GM18870 (cell line): ENCODE data around the gene CALHM3.

ENCODE experiments used
- ATAC-seq: cut with Tn5 transposase; IDR thresholded peaks from one replicate; pipeline ENCODE4 v1.9.1; 2021; ENCODE audit warnings: moderate library complexity; ENCODE audit not compliant: unreplicated experiment

CALHM3 gene

GRCh38 chr10:103475437-103475836 lies 3.6 kb downstream of the CALHM3 start:
- no peak for ATAC-seq

DNA sequence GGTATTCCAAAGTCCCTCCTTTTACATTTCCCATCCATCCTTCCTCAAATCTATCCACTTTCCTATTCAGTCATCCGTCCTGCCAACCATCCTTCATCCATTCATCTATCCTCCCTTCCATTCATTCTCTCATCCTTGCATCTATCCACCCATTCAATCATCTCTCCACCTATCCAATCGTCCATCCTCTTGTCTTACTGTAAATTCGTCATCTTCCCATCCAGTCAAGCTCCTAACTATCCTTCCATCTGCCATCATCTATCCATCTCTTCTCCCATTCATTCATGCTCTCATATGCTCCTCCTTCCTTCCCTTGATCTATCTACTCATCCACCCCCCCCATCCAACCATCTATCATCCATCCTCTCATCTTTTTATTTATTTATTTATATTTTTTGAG lies 5.0 kb downstream of the CALHM3 start:
- no peak for ATAC-seq

- no peak for ATAC-seq
Observed at GRCh38 chr10:103473261-103473671, 5.8 kb downstream of the CALHM3 start.

DNA sequence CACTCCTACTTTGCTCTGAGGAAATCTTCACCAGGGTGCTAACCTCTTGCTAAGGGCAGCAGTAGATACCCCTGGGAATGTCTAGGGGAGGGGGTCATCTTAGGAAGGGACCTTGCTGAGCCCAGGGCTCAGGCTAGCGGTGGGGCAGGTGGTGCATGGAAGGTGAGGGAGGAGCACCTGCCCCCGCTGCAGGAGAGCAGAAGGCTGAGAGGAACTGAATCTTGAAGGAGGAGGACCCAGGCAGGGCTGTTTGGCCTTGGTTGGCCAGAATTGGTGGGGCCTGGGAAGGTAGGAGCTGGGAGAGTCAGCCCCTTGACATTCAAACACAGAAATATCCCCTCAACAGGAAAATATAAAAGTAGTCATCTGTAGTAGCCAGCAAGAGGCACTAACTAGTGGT lies 7.0 kb downstream of the CALHM3 start:
- ATAC-seq, result no peak

DNA sequence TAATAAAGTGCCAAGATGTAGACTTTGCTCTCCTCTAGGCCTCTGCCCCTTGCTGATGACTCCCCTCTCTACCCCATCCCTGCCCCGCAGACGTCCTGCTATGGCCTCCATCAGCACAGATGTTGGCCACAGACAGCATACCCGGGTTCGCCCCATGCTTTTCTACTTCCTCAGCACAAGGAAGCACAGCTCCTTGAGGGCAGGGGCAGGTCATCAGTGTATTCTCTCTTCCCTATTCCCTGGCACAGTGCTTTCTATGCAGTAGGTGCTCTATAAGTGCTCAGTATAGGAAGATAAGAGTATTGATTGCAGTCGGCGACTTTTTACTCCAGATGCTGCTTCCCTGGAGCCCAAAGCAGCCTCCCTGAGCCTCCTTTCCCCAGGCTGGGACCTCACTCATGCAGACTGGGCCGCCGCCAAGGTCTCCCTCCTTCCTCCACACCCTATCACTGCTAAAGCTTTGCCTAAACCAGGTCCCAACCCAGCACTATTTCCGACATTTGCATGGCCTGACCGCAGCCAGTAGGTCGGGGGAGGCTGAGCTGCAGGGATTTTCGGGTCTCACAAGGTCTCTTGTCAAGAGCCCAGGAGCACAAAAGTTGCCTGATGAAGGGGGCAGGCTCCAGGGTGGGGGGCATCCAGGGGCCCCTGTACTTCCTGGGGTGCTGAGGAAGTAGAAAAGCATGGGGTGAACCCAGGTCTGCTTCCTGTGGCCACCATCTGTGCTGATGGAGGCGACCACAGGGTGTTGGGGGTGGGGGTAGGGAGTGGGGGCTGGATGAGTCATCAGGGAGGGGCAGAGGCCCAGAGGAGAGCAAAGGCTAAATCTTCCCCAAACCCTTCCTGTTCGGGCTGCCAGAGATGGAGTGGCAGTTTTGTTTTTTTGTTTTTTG lies 8.0 kb downstream of the CALHM3 start:
- ATAC-seq, result peak; percentile 77

DNA sequence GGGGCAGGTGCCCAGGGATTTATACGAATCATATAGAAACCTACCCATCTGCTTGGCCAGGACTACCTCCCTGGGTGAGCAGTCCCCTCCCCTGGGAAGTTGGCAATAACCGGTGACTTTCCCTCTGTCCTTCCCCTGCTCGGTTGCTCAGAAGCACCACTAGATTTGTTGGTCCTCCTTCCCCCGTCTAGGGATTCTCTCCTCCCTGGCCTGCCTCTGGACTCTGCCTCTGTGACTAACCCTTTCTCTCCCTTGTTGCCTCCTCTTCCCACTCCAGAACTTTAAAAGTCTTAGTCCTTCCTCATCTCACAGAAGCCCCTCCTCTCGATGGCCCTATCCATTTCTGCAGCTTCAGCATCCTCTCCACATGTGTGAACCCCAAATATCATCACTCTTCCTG lies 9.8 kb downstream of the CALHM3 start:
- ATAC-seq, result no peak

- ATAC-seq, result no peak
Observed at GRCh38 chr10:103467406-103467805, 11.6 kb downstream of the CALHM3 start.

DNA sequence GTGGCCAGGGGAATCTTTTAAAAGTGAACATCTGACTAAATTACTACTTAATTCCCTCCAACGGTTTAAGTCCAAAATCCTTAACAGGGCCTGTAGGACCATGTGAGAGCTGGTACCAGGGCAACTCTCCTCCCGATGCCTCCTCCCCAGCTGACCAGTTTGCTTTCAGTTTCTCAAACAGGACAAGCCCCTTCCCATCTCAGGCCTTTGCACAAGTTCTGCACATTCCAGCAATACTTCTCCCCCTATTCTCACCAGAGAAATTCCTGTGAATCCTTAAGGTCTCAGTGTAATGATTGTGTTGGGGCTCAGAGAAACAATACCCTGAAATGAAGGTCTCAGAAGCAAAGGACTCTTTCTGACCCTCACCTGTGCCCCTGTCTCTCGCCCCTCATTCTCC lies 12.3 kb downstream of the CALHM3 start:
- ATAC-seq, result no peak

DNA sequence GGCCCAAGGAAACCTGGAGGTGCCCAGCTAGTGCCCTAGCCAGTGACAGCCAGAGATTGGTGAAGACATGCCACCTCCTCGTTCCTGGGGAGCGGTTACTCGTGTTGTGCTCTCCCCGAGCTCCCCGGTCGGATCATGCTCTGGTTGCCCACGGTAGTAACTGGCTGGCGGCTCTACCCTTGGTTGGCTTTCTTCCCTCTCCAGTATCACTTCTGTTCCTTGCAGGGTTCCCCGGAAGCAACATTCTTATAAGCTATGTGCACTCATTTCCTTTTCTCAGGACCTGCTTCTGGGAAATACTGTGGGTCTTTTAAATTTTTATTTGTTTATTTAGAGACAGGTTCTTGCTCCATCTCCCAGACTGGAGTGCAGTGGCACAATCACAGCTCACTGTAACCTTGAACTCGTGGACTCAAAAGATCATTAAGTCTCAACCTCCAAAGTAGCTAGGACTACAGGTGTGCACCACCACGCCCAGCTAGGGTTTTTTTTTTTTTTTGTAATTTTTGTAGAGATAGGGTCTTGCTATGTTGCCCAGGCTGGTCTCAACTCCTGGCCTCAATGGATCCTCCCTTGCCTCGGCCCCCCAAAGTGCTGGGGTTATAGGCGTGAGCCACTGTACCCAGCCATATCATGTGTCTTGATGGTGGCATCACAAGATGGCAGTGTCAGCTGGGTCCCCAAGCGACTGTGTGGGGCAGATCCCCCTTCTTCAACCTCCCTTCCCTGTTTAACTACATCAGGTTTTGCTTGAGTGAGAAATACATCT lies 13.4 kb downstream of the CALHM3 start:
- no peak for ATAC-seq

- no peak for ATAC-seq
Observed at GRCh38 chr10:103463499-103463898, 15.5 kb downstream of the CALHM3 start.

DNA sequence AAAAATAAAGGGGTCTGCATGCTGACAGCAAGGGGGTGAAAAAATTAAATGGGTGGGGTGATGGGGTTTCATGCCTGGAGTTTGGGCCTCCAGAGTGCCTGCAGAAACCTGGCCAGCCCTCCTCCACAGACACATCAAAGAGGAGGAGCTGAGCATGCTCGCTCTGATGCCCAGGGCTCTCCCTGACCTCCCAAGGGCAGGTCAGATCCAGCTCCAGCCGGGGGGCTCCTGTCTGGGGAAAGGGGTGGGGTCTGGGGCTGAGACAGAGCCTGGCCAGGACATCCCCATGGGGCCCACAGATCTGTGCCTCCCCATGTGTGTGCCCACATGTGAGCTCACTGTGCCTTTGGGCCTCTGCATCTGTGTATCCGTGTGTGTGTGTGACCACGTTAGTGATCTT lies 19.4 kb downstream of the CALHM3 start:
- ATAC-seq, result no peak

DNA sequence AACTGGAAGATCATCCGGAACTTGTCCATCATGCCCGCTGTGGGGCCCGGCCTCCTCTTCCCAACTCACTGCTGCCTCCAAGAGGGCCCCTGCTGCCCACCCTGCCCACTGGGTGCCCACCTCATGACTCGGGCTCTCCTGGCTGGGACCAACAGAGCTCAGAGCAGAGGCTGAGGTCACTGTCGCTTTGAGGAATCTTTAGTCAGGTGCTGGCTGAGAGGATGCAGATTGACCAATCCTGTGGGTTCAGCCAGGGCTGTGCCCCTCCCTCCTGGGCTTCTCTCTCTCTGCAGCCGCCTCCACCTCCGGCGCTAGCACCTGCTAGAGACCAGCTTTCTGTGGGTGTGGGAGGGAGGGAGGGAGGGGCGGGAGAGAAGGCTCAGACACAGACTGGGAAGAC lies 20.3 kb downstream of the CALHM3 start, which contains the start of gene CALHM1:
CALHM1 (minus strand) TSS at position 181 of the 400 bp plus-strand sequence; CDS start at position 32, 149 bp downstream.
- ATAC-seq, result no peak

- no peak for ATAC-seq
Observed at GRCh38 chr10:103457896-103458583, 21.0 kb downstream of the CALHM3 start.

DNA sequence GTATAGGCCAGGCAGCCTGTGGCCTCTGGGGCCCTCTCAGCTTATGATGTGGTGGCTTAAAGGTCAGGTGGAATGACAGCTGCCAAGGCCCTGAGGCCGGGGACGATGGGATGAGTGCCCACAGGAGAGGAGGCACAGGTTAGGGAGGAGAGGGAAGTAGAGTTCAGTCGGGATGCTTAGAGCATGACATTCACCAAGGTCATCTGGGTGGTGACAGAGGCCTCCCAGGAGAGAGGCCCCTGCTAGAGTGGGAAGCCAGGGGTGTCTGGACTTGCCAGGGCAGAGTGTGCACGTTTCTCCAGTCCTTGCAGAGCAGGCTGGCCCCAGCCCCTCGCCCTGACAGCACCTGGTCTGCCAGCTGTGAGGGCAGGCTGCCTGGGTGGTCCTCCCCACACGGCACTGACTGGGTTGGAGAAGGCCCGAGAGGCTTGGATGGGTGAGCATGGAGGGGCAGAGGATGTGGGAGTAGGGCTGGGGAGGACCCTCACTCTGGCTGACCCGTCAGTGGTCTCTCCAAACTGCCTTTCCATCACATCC lies 21.8 kb downstream of the CALHM3 start:
- ATAC-seq, result no peak

GRCh38 chr10:103456074-103456660 lies 22.9 kb downstream of the CALHM3 start:
- no peak for ATAC-seq

- ATAC-seq, result no peak
Observed at GRCh38 chr10:103455235-103455634, 23.8 kb downstream of the CALHM3 start.

DNA sequence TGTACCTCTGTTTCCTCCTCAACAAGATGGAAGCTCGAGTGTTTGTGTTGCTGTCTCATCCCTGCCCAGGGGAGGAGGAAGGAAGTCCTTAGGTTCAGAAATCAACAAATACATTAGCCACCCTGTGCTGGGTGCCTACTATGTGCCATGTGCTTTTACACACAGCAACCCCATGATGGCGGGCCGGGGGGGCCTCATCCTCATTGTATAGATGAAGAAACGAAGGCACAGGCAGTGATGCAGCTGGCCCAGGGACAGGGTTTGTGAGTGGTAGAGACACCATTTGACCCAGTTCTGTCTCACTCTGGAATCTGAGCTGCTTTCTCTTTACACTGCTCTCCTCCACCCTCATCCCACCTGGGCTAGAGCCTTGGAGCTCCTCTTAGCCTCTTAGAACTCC lies 25.0 kb downstream of the CALHM3 start:
- ATAC-seq, result no peak

DNA sequence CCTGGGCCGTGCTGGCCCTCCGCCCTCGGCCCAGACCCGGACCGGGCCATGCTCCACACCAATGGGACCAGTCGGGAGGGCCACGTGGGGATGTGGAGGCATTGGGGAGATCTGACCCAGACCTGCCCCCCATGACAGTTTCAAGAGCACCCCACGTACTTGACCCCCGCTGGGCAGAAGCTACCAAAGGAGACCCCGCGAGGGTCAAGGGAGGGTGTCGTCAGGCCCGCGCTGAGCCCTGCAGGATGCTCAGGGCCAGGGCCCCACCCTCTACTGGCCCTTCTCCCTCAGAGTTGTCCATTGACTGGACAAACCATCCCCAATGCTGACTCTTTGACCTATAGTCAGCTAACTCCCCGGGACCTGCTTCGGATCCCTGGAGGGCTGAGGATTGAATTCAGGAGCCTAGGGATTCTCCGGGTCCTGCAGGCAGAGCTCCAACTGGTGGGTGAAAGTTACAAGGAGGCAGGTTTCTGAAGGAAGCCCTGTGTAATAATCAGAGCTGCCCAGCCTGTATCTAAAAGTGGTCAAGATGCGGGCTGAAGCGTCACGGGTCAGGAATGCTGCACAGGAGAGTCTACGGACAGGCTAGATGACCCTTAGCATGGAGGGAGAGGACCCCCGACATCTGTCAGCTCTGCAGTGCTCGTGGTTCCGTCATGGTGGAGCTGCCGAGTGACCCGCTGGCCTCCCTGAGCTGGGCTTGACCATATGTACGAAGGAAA lies 26.4 kb downstream of the CALHM3 start:
- no peak for ATAC-seq

DNA sequence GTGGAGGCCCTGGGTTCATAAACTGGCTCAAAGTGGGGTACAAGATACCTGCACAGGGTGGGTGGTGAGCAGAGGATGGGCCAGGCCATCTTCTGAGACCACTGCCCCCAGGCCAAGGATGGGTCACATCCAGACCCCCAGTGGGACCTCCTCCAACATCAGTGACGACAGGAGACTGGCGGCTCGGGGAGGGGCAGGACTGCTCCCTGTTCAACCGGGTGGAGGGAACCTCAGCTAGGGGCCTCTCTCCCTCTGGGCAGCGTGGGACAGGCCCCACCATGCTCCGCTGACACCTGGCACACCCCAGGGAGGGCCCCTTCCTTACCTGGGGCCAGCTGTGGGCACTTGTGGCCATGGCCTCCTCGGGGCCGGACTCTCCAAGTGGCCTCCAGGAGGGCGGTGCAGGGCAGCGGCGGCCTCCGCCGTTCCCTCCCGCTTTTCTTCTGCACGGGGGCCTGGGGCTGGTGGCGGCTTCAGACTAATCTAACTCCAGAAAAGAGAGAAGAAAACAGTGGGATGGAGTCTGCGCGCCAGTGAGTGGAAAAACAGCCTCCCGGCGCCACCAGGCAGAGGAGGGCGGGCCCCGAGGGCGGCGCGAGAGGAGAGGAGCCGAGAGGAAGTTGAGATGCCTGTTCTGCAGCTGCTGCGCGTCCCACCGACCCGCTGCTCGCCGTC lies 27.1 kb downstream of the CALHM3 start, which contains the start of gene CALHM2:
CALHM2 (minus strand) TSS at position 540 of the 675 bp plus-strand sequence. CDS start 2,429 bp downstream, outside the sequence.
- ATAC-seq, result no peak
